PC-3 (cell line): ENCODE results near the gene DSCAM. TPM values are rescaled to one million over a fixed set of nuclear protein-coding genes. Genes with fewer than 3 reads are reported as not detected.

ENCODE experiments used
- ATAC-seq: fragments of 200-7000 bp; cut with Tn5 transposase; 2 replicates; pipeline ENCODE4 v1.9.1; 2020; ENCODE audit warnings: mild to moderate bottlenecking, moderate library complexity
- BruUV-seq: library from RNA; stranded (reverse); fragments of 400-500 nt; replicated peaks from 2 replicates; lab custom pipeline; 2021; lab: Mats Ljungman, UMichigan
- CTCF ChIA-PET: fragments of 300-600 bp; sonication (Branson Sonifier 250); formaldehyde crosslinking; loops from one replicate; lab custom pipeline; 2022; ENCODE audit warnings: antibody characterized with exemption; lab: Charles Lee
- POLR2A ChIA-PET: fragments of 300-600 bp; sonication (Branson Sonifier 250); formaldehyde crosslinking; loops from one replicate; lab custom pipeline; 2022; ENCODE audit warnings: antibody characterized with exemption; ENCODE audit not compliant: unreplicated experiment; lab: Charles Lee
- DNase-seq: peaks from one replicate; pipeline ENCODE4 v3.0.0-alpha.2; 2015
- H2AFZ ChIP-seq: fragments of 300-600 bp; sonication (generic); 2 replicates; pipeline ENCODE4 v1.6.0; 2016; ENCODE audit warnings: antibody characterized with exemption, low read length
- H3F3A ChIP-seq: fragments of 300-600 bp; sonication (generic); one replicate; pipeline ENCODE4 v1.6.0; 2017; ENCODE audit warnings: antibody characterized with exemption, low read length, control low read depth, mild to moderate bottlenecking; ENCODE audit not compliant: unreplicated experiment
- H3K27ac ChIP-seq: fragments of 300-600 bp; sonication (generic); 2 replicates; pipeline ENCODE4 v1.5.1; 2016; ENCODE audit warnings: mild to moderate bottlenecking, low read length
- H3K27me3 ChIP-seq: fragments of 300-600 bp; sonication (generic); 2 replicates; pipeline ENCODE4 v1.6.1; 2016; ENCODE audit warnings: low read length, mixed read lengths
- H3K36me3 ChIP-seq: fragments of 300-600 bp; sonication (generic); 2 replicates; pipeline ENCODE4 v1.6.1; 2016; ENCODE audit warnings: low read depth, mixed run types, low read length, mixed read lengths
- H3K4me1 ChIP-seq: fragments of 300-600 bp; sonication (generic); 2 replicates; pipeline ENCODE4 v1.5.1; 2016; ENCODE audit warnings: low read length; ENCODE audit not compliant: insufficient read depth
- H3K4me2 ChIP-seq: fragments of 300-600 bp; sonication (generic); 2 replicates; pipeline ENCODE4 v1.6.0; 2016; ENCODE audit warnings: low read length
- H3K4me3 ChIP-seq: fragments of 300-600 bp; sonication (generic); 2 replicates; pipeline ENCODE4 v1.5.1; 2016; ENCODE audit warnings: mild to moderate bottlenecking, low read length, mixed read lengths
- H3K79me2 ChIP-seq: fragments of 300-600 bp; sonication (generic); 2 replicates; pipeline ENCODE4 v1.6.1; 2017; ENCODE audit warnings: low read length, mixed read lengths
- H3K9ac ChIP-seq: fragments of 300-600 bp; sonication (generic); 2 replicates; pipeline ENCODE4 v1.6.0; 2016; ENCODE audit warnings: mild to moderate bottlenecking, low read length
- H3K9me2 ChIP-seq: fragments of 300-600 bp; sonication (generic); replicated peaks from 2 replicates; pipeline ENCODE4 v1.6.1; 2016; ENCODE audit warnings: mixed run types, low read length, mixed read lengths
- H3K9me3 ChIP-seq: fragments of 300-600 bp; sonication (generic); 2 replicates; pipeline ENCODE4 v1.6.1; 2016; ENCODE audit warnings: low read length, mixed read lengths
- H4K20me1 ChIP-seq: fragments of 300-600 bp; sonication (generic); 2 replicates; pipeline ENCODE4 v1.6.1; 2016; ENCODE audit warnings: low read length, mixed read lengths
- CTCF ChIP-seq: fragments of 300-600 bp; sonication (generic); conservative IDR thresholded peaks from 2 replicates; pipeline ENCODE4 v1.5.1; 2017; ENCODE audit warnings: antibody characterized with exemption, low read depth, mild to moderate bottlenecking, low read length
- EZH2 ChIP-seq: fragments of 300-600 bp; sonication (generic); IDR thresholded peaks from one replicate; pipeline ENCODE4 v1.6.1; 2017; ENCODE audit warnings: antibody characterized with exemption, mild to moderate bottlenecking, low read length; ENCODE audit not compliant: unreplicated experiment
- EZH2phosphoT487 ChIP-seq: fragments of 300-600 bp; sonication (generic); IDR thresholded peaks from 2 replicates; pipeline ENCODE4 v1.6.1; 2018; ENCODE audit warnings: mild to moderate bottlenecking, antibody characterized with exemption, low read length, borderline replicate concordance
- intact Hi-C: fragments of 100-400 bp; cut with micrococcal nuclease; formaldehyde crosslinking; loops from 2 replicates; pipeline ENCODE4 v1.9.0; 2023
- total RNA-seq: library from RNA; depleted of rRNA; stranded (reverse); fragments of >200 nt; gene quantifications from 2 replicates; pipeline ENCODE4 v1.2.3, GENCODE V29; 2014

Gene DSCAM
- total RNA-seq, 1 experiment from 2014 or later, result not detected

- H3K9ac ChIP-seq, result no peak overlapping the region
- no peaks in the 10 kb centered on the region for H3K36me3 ChIP-seq
- no peaks in the 10 kb centered on the region for H3K9me3 ChIP-seq
- BruUV-seq, result no TSS peak
- POLR2A ChIA-PET, result no interaction called here
- H3F3A ChIP-seq, result no peaks in the 10 kb centered on the region
- intact Hi-C loops, result no loop called here
- H3K4me1 ChIP-seq, result no peaks in the 10 kb centered on the region
- H2AFZ ChIP-seq, result no peak overlapping the region
- no peaks in the 10 kb centered on the region for H4K20me1 ChIP-seq
- no peaks in the 10 kb centered on the region for H3K79me2 ChIP-seq
- no peaks in the 10 kb centered on the region for H3K27me3 ChIP-seq
- no peaks in the 10 kb centered on the region for H3K9me2 ChIP-seq
- CTCF ChIA-PET, result no interaction called here
- no peak overlapping the region for H3K4me2 ChIP-seq
- TF ChIP-seq EZH2 (no peak), CTCF (no peak), EZH2phosphoT487 (no peak)
- no peak overlapping the region for H3K4me3 ChIP-seq
- H3K27ac ChIP-seq, result no peak overlapping the region
- ATAC-seq (no peak), DNase-seq (no peak)
Observed at GRCh38 chr21:40115775-40116174, 731.2 kb downstream of the DSCAM start.

- no peak overlapping the region for H3K4me3 ChIP-seq
- H2AFZ ChIP-seq, result no peak overlapping the region
- BruUV-seq, result no TSS peak
Observed at GRCh38 chr21:40102682-40103081, 744.3 kb downstream of the DSCAM start.

More at GRCh38 chr21:40102682-40103081, 744.3 kb downstream of the DSCAM start:
- peaks cover 37% of the 10 kb centered on the region for H3K9me3 ChIP-seq
- ATAC-seq, result no peak
- no peak for DNase-seq
- H3K27me3 ChIP-seq, result no peaks in the 10 kb centered on the region
- no peaks in the 10 kb centered on the region for H3K9me2 ChIP-seq
- H4K20me1 ChIP-seq, result no peaks in the 10 kb centered on the region
- H3K79me2 ChIP-seq, result no peaks in the 10 kb centered on the region
- intact Hi-C loops, result no loop called here
- no peaks in the 10 kb centered on the region for H3F3A ChIP-seq
- ChIA-PET CTCF (no interaction called here), POLR2A (no interaction called here)
- H3K9ac ChIP-seq, result no peak overlapping the region
- H3K27ac ChIP-seq, result no peak overlapping the region
- no peak overlapping the region for H3K4me2 ChIP-seq
- TF ChIP-seq EZH2 (no peak), EZH2phosphoT487 (no peak), CTCF (no peak)
- H3K36me3 ChIP-seq, result no peaks in the 10 kb centered on the region; the same call in 1 of the 2 replicates
- no peaks in the 10 kb centered on the region for H3K4me1 ChIP-seq
